Fibroblast of gingiva (primary cell): ENCODE results near the gene CD300LG.
"Not testable (repeated sequence)": the region's sequence is repeated elsewhere in the genome, so short reads cannot be mapped to it uniquely, and the experiment has no call there.

Experiments used
- DNase-seq: peaks from one replicate; pipeline ENCODE4 v3.0.0-alpha.2; 2011; ENCODE audit warnings: low read depth

The CD300LG gene

DNA sequence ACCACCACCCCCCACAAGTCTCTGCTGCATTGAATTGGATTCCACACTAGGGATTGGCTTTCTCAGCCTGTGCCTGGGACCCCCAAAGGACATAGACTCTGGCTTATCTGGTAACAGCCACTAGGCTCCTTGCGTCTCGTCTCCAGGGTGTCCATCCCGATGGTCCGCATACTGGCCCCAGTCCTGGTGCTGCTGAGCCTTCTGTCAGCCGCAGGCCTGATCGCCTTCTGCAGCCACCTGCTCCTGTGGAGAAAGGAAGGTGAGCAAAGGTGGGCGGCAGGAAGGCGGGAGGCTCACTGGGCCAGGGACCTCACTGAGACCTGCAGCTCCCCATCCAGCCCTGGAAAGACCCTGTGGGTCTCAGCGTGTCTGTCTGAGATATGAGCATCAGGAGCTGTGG is 8.1 kb downstream of the CD300LG start:
- no peak for DNase-seq

DNA sequence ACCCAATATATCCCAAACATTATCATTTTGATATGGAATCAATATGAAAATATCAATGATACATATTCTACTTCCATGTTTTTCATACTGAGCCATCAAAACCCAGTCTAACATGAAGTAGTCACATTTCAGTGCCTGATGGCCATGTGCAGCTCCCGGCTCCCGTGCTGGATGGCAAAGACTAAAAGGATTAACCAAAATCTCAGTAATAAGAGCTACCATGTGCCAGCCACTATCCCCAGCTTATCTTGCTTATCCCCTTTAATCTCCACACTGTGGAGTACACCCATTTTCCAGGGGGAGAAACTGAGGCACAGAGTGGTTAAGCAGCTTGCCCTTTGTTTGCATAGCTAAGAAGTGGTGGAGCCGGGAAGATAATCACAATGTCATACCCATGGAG is 9.2 kb downstream of the CD300LG start:
- DNase-seq = no peak

GRCh38 chr17:43857141-43857540 is 10.2 kb downstream of the CD300LG start:
- DNase-seq = no peak

DNA sequence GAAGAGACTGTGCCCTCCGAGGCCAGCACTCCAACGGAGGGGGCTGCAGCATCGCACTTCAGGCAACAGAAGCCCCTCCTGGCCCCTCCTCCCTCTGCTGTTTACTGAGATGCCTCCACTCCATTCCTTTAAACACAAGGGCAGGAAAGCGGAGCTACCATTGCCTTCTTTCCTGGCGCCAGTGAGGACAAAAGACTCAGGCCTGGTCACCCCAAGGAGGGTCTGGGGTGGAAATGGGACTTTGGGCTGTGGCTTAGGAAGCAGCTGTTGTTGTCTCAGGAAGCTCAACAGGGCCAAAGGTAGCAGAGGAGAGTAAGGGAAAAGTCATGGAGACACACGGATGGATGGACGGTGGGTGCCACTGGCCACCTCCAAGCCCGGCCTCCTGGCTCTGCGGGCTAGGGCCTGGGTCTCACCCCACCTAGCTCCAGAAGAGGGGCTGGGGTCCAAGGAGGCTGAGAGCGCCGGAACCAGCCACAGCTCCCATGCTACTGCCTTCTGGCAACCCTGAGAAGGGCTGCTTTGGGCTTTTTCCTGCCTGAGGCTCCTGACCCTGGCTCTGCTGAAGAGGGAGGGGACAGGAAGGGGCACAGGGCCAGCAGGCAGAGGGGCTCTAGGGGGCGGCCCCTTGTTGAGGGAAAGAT is 11.1 kb downstream of the CD300LG start:
- DNase-seq = no peak

DNA sequence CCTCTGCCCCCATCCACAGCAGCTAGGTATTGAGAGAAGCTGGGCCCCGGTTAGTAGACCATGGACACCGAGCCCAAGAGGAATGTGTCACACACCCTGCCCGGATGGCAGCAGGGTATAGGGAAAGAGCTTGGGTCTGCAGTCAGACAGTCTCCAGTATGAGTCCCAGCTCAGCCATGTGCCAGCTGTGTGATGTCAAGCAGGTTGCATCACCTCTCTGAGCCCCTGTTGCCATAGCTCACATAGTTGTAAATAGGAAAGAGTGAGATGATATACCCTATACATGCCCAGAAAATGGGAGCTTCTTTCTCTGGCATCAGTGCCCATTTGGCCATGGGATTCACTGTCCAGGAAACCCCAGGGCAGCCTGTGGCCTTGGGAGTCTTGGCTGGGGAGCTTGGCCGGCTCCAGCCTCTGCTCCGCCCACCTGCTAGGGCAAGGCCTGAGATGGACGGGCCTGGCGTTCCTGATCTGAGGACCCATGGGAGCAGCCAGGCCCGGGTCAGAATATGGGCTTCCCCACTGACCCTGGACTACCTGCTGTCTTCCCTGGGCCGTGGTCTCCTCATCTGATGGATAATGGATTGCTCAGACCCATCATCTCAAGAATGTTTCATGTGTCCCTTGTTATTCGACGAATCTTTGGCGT is 13.2 kb downstream of the CD300LG start:
- no peak for DNase-seq

- DNase-seq = no peak
Measured at GRCh38 chr17:43860927-43861622, 14.1 kb downstream of the CD300LG start.

DNA sequence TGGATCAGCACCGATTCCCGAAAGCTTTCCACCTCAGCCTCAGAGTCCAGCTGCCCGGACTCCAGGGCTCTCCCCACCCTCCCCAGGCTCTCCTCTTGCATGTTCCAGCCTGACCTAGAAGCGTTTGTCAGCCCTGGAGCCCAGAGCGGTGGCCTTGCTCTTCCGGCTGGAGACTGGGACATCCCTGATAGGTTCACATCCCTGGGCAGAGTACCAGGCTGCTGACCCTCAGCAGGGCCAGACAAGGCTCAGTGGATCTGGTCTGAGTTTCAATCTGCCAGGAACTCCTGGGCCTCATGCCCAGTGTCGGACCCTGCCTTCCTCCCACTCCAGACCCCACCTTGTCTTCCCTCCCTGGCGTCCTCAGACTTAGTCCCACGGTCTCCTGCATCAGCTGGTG is 15.0 kb downstream of the CD300LG start:
- DNase-seq = no peak

DNA sequence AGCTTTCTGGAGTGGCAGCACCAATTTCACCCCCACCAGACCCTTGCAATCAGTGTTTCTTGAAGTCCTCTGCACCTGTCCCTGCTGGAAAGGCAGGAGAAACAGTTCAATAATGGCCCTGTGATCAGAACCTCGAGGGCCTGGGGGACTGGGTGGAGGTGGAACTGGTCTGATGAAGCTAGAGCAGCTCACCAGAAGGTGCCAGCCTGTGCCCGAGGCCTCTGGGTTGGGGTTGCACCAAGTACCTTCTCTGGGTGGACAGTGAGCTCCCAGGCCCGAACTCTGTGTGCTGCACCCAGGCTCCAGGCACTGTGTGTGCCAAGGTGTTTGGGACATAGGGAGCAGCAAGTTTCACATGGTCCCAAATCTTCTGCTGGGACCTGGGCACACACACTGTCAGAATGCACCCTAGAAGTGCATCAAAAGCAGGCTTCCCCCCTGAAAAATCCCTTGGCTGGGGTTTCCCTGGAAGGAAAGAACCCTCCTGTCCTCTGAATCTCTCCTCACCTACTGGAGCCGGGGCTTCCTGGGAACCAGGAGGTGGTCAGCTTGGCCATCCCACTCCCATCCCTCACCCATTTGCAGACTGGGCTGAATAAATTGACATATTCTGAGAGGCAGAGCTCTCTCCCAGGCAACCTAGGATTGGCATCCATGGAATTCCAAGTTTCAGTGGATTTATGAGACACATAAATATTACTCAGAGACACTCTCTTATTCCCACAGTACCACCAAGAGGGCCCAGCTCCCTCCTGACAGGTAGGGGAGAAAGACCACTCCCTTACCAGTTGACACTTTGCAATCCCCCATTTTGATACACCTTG is 17.4 kb downstream of the CD300LG start:
- no peak for DNase-seq

DNA sequence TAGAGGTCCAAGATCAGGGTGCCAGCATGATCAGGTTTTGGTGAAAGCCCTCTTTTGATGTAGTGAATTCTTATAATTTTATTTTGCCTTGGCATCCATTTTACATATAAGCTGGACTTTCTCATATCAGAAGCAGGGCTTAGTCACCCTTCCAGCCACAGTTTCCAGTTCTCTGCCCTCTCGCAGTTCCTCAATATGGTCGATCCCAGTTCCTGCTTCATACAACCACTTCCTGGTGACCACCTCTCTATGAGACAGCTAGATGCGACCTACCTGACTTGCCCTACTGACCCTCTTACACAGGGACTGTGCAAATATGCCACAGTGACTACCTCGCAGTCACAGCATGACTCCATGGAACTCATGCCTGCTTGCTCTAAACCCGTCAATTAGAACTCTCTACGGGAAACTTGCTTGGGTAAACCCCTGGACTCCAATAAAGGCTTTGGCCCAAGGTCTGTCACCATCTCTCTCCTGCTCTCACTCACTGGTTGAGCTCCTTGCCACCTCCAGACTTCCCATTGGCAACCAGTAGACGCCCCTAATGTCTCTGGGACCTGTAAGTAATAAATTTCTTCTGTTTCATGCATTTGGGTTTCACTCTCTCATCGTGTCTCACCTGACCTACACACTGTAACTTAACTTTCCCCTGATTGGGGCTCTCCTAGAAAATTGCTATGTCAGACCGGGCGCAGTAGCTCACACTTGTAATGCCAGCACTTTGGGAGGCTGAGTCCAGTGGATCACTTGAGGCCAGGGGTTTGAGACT is 21.4 kb downstream of the CD300LG start:
- DNase-seq = no peak

- not testable (repeated sequence) for DNase-seq
Measured at GRCh38 chr17:43869031-43869430, 22.1 kb downstream of the CD300LG start.

DNA sequence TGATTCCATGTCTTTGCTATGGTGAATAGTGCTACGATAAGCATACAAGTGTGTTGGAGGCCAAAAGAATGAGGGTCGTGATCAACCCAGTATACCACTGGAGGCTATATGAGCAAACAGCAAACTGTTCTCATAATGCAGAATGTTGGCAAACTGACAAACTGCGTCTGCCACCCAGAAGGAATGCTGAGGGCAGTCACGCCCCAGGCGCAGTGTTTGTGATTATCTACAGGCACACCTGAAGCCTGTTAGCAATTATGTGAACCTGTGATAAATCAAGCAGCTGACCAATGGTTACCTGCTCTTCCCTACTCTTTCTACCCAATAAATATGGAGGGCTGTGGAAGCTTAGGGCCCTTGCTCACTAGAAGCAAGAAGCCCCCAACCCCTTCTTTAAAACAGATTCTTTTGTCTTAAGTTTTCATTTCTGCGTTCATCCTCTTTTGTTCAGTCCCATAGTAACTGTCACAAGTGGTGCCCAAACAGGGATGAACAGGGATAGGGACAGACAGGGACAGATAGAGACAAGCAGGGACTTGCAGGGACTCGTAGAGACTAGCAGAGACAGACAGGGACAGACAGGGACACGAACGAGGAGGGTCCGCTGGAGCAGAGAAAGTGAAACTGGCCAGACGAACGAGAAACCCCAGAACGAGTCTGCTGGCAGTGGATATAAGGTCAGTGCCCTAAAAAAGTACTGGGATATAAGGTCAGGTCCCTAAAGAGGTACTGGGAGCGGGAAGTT is 25.1 kb downstream of the CD300LG start:
- no peak for DNase-seq

DNA sequence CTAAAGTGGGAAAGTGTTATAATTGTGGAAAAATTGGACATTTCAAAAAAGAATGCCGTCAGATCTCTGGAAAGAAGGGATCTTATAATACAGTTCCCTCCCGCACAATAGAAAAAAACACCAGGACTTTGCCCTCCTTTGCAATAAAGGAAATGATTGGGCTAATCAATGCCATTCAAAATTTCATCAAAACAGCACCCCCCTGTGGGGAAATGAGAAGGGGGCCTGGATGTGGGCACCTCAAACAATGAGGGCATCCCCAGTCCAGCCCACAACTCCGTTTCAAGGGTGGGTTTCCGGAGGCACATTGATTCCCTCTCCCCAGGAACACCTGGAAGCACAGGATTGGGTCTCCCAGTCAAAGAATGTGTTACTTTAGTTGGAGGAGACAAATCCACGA is 26.1 kb downstream of the CD300LG start:
- DNase-seq = no peak

DNA sequence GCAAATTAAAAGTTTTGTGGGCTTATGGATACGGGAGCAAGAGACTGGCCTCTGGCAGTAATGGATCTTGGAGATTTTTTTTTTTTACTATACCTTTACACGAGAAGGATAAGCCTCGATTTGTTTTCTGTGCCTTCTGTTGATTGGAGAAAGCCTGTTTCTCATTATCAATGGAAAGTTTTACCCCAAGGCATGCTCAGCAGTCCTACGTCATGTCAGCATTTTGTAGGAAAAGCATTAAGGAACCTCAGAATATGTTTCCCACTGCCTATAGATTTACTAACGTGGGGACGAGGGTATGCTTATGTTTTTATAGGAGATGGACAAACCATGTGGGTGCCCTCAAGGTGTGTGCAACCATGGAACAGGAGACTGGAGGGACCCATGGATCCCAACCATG is 26.8 kb downstream of the CD300LG start:
- no peak for DNase-seq

GRCh38 chr17:43874293-43874692 is 27.3 kb downstream of the CD300LG start:
- no peak for DNase-seq

DNA sequence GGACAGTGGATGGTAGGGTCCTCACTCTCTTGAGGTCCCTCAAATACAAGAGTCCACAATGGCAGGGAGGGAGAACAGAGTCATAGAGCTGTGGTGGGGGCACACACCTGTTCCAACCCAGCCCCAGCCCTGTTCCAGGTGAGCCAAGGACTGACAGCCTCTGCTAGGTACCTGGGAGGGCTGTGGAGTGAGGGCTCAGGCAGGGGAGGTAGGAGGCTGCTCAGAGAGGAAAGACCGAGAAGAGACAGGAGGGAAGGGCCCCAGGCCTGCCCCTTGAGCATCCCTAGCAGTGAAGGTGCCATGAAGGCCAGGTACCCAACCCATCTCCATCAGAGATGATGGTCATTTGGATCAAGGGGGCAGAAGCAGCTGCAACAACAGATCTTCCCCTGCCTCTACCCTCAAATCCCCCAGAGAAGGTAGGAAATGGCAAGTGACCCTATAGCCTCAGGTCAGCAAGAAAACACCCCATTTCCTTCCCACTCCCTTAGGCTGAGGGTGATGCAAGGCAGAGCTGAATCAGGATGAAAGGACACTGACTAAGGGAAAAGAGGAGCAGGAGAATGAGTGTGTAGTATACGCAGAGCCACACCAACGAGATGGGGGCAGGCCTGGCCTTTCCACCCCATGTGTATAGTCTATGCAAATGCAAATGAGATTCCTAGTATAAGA is 28.6 kb downstream of the CD300LG start:
- no peak for DNase-seq

DNA sequence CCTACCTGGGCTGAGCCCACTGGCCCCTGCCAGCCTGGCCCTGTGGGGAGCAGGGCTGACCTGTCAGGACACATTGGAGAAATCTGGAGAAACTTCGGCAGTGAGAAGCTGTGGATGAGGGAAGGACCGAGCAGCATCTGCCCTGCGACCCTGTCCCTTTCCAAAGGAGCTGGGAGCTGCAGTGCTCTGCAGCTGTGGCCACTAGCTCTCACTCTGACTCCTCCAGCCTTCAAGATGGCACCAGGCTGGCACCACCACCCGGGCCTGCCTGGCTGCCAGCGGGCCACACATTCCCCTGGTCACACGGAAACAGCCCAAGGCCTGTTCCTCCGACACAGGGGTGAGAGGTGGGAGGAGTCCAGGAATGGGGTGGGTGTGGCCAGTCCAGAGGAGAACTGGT is 30.1 kb downstream of the CD300LG start:
- DNase-seq = no peak

- no peak for DNase-seq
Measured at GRCh38 chr17:43877451-43878155, 30.6 kb downstream of the CD300LG start.

DNA sequence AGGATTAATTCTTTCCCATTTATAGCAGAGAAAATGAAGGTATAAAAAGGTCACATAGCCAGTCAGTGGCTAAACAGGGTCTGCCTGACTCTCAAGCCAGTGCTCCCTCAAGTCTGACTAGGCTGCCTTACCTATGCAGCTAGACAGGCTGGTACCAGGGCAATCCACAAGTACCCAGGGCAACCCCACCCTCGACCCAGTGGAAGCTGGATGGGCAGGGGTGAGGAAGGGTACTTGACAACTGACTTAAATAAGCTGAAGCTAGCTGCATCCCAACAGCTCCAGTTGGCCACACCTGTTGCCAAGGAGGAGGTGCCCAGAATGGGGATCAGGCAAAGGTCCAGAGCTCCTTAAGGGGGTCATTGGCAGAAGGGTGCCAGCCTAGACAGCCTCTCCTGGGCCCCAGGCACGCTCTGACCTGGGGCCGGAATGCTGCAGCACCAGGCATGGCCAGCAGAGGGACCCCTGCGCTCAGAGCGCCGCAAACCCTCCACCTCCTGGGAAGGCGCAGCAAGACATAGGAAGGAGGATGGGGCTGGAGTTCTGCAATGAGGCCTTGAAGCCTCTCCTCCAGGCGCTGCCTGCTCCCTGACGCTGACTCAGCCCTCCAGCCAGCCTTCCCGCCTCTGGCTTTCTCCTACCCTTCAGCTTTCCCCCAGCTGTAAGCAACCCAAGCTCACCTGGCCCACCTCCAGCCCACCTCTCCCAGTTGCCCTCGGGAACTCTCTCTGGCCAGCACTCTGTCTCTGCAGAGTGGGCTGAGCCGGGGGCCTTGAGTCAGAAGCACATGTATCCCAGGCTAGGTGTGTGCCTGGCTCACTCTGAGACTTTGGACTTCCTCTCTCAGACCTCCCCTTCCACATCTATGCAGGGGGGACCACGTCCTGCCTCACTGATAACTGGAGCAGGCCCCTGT is 31.5 kb downstream of the CD300LG start:
- DNase-seq = peak; percentile 77
